HepG2 (cell line): ENCODE results near the gene BCL2L11. TPM values are rescaled to one million over a fixed set of nuclear protein-coding genes. Genes with fewer than 3 reads are reported as not detected.

ENCODE experiments used
- ATAC-seq: fragments of 200-7000 bp; cut with Tn5 transposase; 3 replicates; pipeline ENCODE4 v1.9.1; 2020; ENCODE audit warnings: mild to moderate bottlenecking, moderate library complexity
- BruUV-seq: library from RNA; stranded (reverse); fragments of 400-500 nt; replicated peaks from 2 replicates; lab custom pipeline; 2021; lab: Mats Ljungman, UMichigan
- CTCF ChIA-PET: fragments of 300-600 bp; formaldehyde crosslinking; extraction: SDS; loops from one replicate; lab custom pipeline; 2021; ENCODE audit warnings: low total read pairs, inconsistent platforms, low intra/inter-chr PET ratio; lab: Yijun Ruan, JAX
- POLR2A ChIA-PET: fragments of 350-600 bp; sonication (Branson Sonifier 250); formaldehyde crosslinking; loops from one replicate; lab custom pipeline; 2020; ENCODE audit warnings: antibody characterized with exemption, inconsistent platforms; lab: Yijun Ruan, JAX
- DNase-seq: peaks from one replicate; pipeline ENCODE4 v3.0.0-alpha.2; 2015; ENCODE audit warnings: low spot score
- FAIRE-seq: peaks from 3 replicates; lab custom pipeline; 2011; peaks lifted over from hg19 to GRCh38; lab: Jason Lieb, UNC
- H2AFZ ChIP-seq: one replicate; pipeline ENCODE4 v1.6.1; 2011; ENCODE audit warnings: low read length, inconsistent platforms
- H3K27ac ChIP-seq: fragments of 300-600 bp; 3 replicates; pipeline ENCODE4 v1.8.0; 2011; ENCODE audit warnings: mixed run types, mild to moderate bottlenecking, mixed read lengths, low read length, inconsistent platforms; ENCODE audit not compliant: insufficient read depth; ENCODE audit errors: extremely low read length
- H3K27me3 ChIP-seq, 2 experiments: fragments of 200-600 bp in 1 of 2; 2 replicates in 1 of 2; 3 replicates in 1 of 2; pipeline versions ENCODE4 v1.6.0 to v1.8.0; 2011; ENCODE audit warnings: low read length in 2 of 2, mild to moderate bottlenecking in 2 of 2, moderate library complexity in 2 of 2, inconsistent platforms in 1 of 2; ENCODE audit not compliant: insufficient read depth in 2 of 2, control insufficient read depth in 1 of 2
- H3K36me3 ChIP-seq, 2 experiments: fragments of 200-600 bp in 1 of 2; replicated peaks in 1 of 2; 2 replicates in 1 of 2; 3 replicates in 1 of 2; pipeline versions ENCODE4 v1.5.1 to v1.8.0; 2011; ENCODE audit warnings: low read length in 2 of 2, inconsistent platforms in 1 of 2; ENCODE audit not compliant: insufficient read depth in 2 of 2, control insufficient read depth in 1 of 2
- H3K4me1 ChIP-seq: 2 replicates; pipeline ENCODE4 v1.5.1; 2012; ENCODE audit warnings: low read length, inconsistent platforms; ENCODE audit not compliant: insufficient read depth
- H3K4me2 ChIP-seq: 2 replicates; pipeline ENCODE4 v1.6.0; 2011; ENCODE audit warnings: low read depth, low read length, inconsistent platforms
- H3K4me3 ChIP-seq, 3 experiments: fragments of 200-600 bp in 1 of 3; sonication (generic), shearing (Covaris generic) in 1 of 3; replicated peaks in 1 of 3; 2 replicates each; pipeline ENCODE4 v1.5.1; 2011 to 2016; ENCODE audit warnings: low read length in 3 of 3, inconsistent platforms in 2 of 3, low read depth in 2 of 3, mild to moderate bottlenecking in 2 of 3, control low read depth in 1 of 3, mixed read lengths in 1 of 3; ENCODE audit not compliant: insufficient read depth in 1 of 3
- H3K79me2 ChIP-seq: one replicate; pipeline ENCODE4 v1.6.1; 2011; ENCODE audit warnings: low read length, inconsistent platforms; ENCODE audit not compliant: insufficient read depth
- H3K9ac ChIP-seq: 2 replicates; pipeline ENCODE4 v1.6.0; 2011; ENCODE audit warnings: mild to moderate bottlenecking, low read depth, low read length, inconsistent platforms; ENCODE audit not compliant: insufficient read depth
- H3K9me3 ChIP-seq: 2 replicates; pipeline ENCODE4 v1.5.1; 2012; ENCODE audit warnings: mild to moderate bottlenecking, low read length
- H4K20me1 ChIP-seq: 2 replicates; pipeline ENCODE4 v1.6.0; 2011; ENCODE audit warnings: inconsistent platforms, mild to moderate bottlenecking, low read length, moderate library complexity; ENCODE audit not compliant: insufficient read depth
- CREM ChIP-seq, 2 experiments: sonication (generic) in 1 of 2; formaldehyde crosslinking in 1 of 2; IDR thresholded peaks; 2 replicates each; pipeline versions ENCODE4 v1.4.0 to v1.6.1; 2016 to 2020; ENCODE audit warnings: antibody characterized with exemption in 1 of 2, mild to moderate bottlenecking in 1 of 2, missing genetic modification reagents in 1 of 2
- MBD4 ChIP-seq: IDR thresholded peaks from 2 replicates; pipeline ENCODE4 v1.6.1; 2012; ENCODE audit warnings: low read length, inconsistent platforms, borderline replicate concordance
- MEIS1 ChIP-seq: sonication (generic); formaldehyde crosslinking; IDR thresholded peaks from 2 replicates; pipeline ENCODE4 v1.9.0; 2021; ENCODE audit warnings: mild to moderate bottlenecking, missing genetic modification reagents, moderate library complexity, borderline replicate concordance
- ZBTB7A ChIP-seq: sonication (generic); formaldehyde crosslinking; IDR thresholded peaks from 2 replicates; pipeline ENCODE4 v1.8.0; 2022; ENCODE audit warnings: mild to moderate bottlenecking, missing genetic modification reagents
- ZFP90 ChIP-seq: sonication (generic); formaldehyde crosslinking; IDR thresholded peaks from 2 replicates; pipeline ENCODE4 v1.8.0; 2022; ENCODE audit warnings: missing genetic modification reagents, mild to moderate bottlenecking, inconsistent platforms, borderline replicate concordance
- ZKSCAN1 ChIP-seq: fragments of 150-350 bp; IDR thresholded peaks from 2 replicates; pipeline ENCODE4 v1.6.1; 2014; ENCODE audit warnings: low read length
- ZNF282 ChIP-seq: fragments of 450-650 bp; IDR thresholded peaks from 2 replicates; pipeline ENCODE4 v1.6.1; 2018; ENCODE audit not compliant: partially characterized antibody
- ZNF451 ChIP-seq: sonication (generic); formaldehyde crosslinking; IDR thresholded peaks from 2 replicates; pipeline ENCODE4 v1.5.0; 2020; ENCODE audit warnings: mild to moderate bottlenecking, missing genetic modification reagents
- ZNF883 ChIP-seq: sonication (generic); formaldehyde crosslinking; IDR thresholded peaks from 2 replicates; pipeline ENCODE4 v1.5.1; 2020; ENCODE audit warnings: mild to moderate bottlenecking, missing genetic modification reagents; ENCODE audit errors: not compliant biosample characterization
- ZXDC ChIP-seq: sonication (generic); formaldehyde crosslinking; IDR thresholded peaks from 2 replicates; pipeline ENCODE4 v1.5.0; 2020; ENCODE audit warnings: mild to moderate bottlenecking, missing genetic modification reagents
- WGBS: methylation state at CpG from one replicate; pipeline ENCODE4 v1.1.6; 2017; ENCODE audit warnings: low lambda C conversion rate; 5-methylcytosine and 5-hydroxymethylcytosine counted together
- in situ Hi-C: cut with HindIII; loops from 2 replicates; pipeline ENCODE4 v1.10.0; 2017; ENCODE audit warnings: low pct_unique_long_range_greater_than_20kb; ENCODE audit not compliant: extremely low pct_ligation_motif_present
- intact Hi-C: fragments of 100-400 bp; cut with micrococcal nuclease; formaldehyde crosslinking; loops from one replicate; pipeline ENCODE4 v1.10.0; 2022; ENCODE audit not compliant: unreplicated experiment
- polyA plus RNA-seq, 8 experiments: library from polyadenylated mRNA; depleted of rRNA in 3 of 8; stranded (reverse) in 7 of 8; unstranded in 1 of 8; fragments of >200 nt; fragmentation: Illumina TruSeq in 4 of 8; extraction: Trizol in 4 of 8; gene quantifications; 2 replicates each; pipeline versions ENCODE4 v1.2.1 to v1.2.3, GENCODE V29; 2011 to 2016; ENCODE audit warnings: low read depth in 4 of 8, missing spikeins in 1 of 8, mixed read lengths in 1 of 8; ENCODE audit not compliant: insufficient read depth in 1 of 8
- total RNA-seq, 5 experiments: library from RNA; depleted of rRNA; stranded (reverse); fragments of >200 nt; fragmentation: Illumina TruSeq; extraction: Trizol; gene quantifications; 2 replicates each; pipeline ENCODE4 v1.2.3, GENCODE V29; 2016; ENCODE audit warnings: low read depth in 1 of 5
- TF ChIP-seq, protein P1 (sequence below): sonication (generic); formaldehyde crosslinking; IDR thresholded peaks from 2 replicates; pipeline ENCODE4 v1.5.1; 2020; ENCODE audit warnings: missing genetic modification reagents, mild to moderate bottlenecking, borderline replicate concordance

Gene BCL2L11
- total and polyA plus RNA-seq, 2 of the 13 experiments (the other 11 are each of a cell fraction or from before 2014, with no cell fraction given) = 6.1 to 9.7 TPM

GRCh38 chr2:111178296-111178695, 57.6 kb downstream of the BCL2L11 start:
- Histone ChIP-seq H3K79me2 (no peaks in the 10 kb centered on the region), H3K27ac (no peak overlapping the region), H3K4me3 (peak overlapping the region in 1 of 3 experiments; percentile 56; a peak in 2 of 6 replicates), H3K4me2 (peak overlapping the region; percentile 89), H3K9me3 (no peaks in the 10 kb centered on the region), H3K36me3 (no peaks in the 10 kb centered on the region), H3K27me3 (0 out of 5 replicates have a peak, but pooled peaks cover 0 to 3% of the 10 kb centered on the region in 2 experiments), H3K4me1 (peaks cover 49% of the 10 kb centered on the region), H3K9ac (no peak overlapping the region), H2AFZ (no peak overlapping the region), H4K20me1 (no peaks in the 10 kb centered on the region)
- ATAC-seq (peak; percentile 2; the same call in 1 of the 3 replicates), DNase-seq (no peak), FAIRE-seq (no peak)
- 93% methylated on average over 4 of the region's 4 CpGs for WGBS
- no TSS peak for BruUV-seq
- in situ Hi-C loops (no loop called here), intact Hi-C loops (loop anchor here (5.0 kb wide), 1 partner anchor 66 kb away; no protein-coding TSS in a partner anchor)
- no peak for TF ChIP-seq ZNF883 (CRISPR knock-in tag)
- 0 out of 2 replicates have a peak, but pooled peaks have one; percentile 8 for TF ChIP-seq ZBTB7A (CRISPR knock-in tag)
- TF ChIP-seq MEIS1 (CRISPR knock-in tag) = no peak
- no peak for TF ChIP-seq ZNF282
- TF ChIP-seq ZNF451 (CRISPR knock-in tag) = no peak
- no peak for TF ChIP-seq CREM (IDR thresholded peaks at IDR 0.05)
- TF ChIP-seq CREM (CRISPR knock-in tag; IDR thresholded peaks at IDR 0.05) = no peak
- TF ChIP-seq ZKSCAN1 = peak; percentile 69
- 0 out of 2 replicates have a peak, but pooled peaks have one; percentile 30 for TF ChIP-seq ZXDC
- 0 out of 2 replicates have a peak, but pooled peaks have one; percentile 32 for TF ChIP-seq ZFP90 (CRISPR knock-in tag)
- no peak for TF ChIP-seq MBD4
- TF ChIP-seq, protein P1, sequence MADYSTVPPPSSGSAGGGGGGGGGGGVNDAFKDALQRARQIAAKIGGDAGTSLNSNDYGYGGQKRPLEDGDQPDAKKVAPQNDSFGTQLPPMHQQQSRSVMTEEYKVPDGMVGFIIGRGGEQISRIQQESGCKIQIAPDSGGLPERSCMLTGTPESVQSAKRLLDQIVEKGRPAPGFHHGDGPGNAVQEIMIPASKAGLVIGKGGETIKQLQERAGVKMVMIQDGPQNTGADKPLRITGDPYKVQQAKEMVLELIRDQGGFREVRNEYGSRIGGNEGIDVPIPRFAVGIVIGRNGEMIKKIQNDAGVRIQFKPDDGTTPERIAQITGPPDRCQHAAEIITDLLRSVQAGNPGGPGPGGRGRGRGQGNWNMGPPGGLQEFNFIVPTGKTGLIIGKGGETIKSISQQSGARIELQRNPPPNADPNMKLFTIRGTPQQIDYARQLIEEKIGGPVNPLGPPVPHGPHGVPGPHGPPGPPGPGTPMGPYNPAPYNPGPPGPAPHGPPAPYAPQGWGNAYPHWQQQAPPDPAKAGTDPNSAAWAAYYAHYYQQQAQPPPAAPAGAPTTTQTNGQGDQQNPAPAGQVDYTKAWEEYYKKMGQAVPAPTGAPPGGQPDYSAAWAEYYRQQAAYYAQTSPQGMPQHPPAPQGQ (CRISPR knock-in tag) = no peak
- CTCF ChIA-PET = no interaction called here
- POLR2A ChIA-PET = interaction anchor here (0.6 to 2.0 kb wide), 4 partner anchors 11 to 58 kb away, joined by 3 to 14 read pairs (median 4); partner anchors contain the start of gene BCL2L11
